Fibroblast of mammary gland (primary cell): ENCODE measurements around the gene TBC1D30.

Experiments used
- DNase-seq: peaks from one replicate; pipeline ENCODE4 v3.0.0-alpha.2; 2010; ENCODE audit warnings: low read depth
- H3K4me3 ChIP-seq: 2 replicates; pipeline ENCODE4 v1.5.1; 2011; ENCODE audit warnings: low read depth, mild to moderate bottlenecking, low read length, moderate library complexity; ENCODE audit not compliant: control insufficient read depth
- CTCF ChIP-seq: conservative IDR thresholded peaks from 2 replicates; pipeline ENCODE4 v1.5.1; 2011; ENCODE audit warnings: low read depth, low read length, inconsistent platforms; ENCODE audit not compliant: control insufficient read depth, insufficient read depth

TBC1D30 gene

DNA sequence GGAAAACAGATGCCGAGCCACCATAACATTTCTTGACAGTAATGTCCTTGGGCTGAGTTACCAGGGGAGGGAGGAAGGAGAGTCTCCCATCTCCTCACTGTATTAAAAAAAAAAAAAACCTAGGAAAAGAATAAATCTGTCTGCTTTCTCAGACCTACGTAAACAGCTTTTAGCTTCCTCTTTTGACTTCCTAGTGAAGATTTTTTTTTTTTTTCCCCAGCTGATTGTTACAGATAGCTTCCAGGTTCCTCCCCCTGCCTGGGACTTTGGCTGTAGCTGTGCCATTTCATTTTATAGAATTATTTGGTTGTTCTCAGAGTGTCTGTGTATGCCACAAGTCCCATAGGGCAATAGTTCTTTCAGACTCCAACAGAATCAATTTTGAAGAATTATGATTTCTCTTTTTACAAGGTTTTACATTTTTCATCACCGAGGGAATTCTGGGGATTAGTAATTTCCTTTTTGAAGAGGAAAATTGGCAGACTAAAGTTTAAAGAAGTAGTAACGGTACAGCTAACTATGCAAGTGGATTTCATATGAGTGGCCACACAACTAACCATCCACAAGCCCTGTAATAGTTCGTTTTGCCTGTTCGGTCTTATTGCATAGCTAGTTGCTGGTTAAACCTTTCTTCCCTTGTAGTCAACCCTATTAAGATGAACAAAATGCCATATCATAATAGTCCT lies 42.1 kb upstream of the TBC1D30 start:
- no peak for DNase-seq
- no peak for TF ChIP-seq CTCF
- no peak overlapping the region for H3K4me3 ChIP-seq

DNA sequence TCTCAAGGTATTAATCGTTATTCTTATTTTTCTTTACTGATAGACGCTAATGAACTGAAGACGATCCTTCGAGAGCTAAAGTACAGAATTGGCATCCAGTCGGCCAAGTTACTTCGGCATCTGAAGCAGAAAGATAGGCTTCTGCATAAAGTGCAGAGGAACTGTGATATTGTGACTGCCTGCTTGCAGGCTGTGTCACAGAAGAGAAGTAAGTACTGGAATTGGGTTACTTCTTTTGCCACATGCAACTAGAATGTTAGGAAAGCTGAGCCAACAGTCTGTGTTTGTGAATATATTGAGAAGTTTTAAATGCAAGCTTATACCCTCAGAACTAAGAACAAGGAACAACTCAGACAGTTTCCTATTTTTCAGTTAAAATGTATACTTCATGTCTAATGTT lies 38.6 kb upstream of the TBC1D30 start:
- no peak for DNase-seq
- TF ChIP-seq CTCF, result no peak
- H3K4me3 ChIP-seq, result no peak overlapping the region

- DNase-seq, result no peak
- TF ChIP-seq CTCF, result no peak
- H3K4me3 ChIP-seq, result no peak overlapping the region
Measured at GRCh38 chr12:64790166-64790565, 34.3 kb upstream of the TBC1D30 start.

- TF ChIP-seq CTCF, result no peak
- DNase-seq, result no peak
- H3K4me3 ChIP-seq, result no peak overlapping the region
Measured at GRCh38 chr12:64791036-64791435, 33.4 kb upstream of the TBC1D30 start.

- no peak overlapping the region for H3K4me3 ChIP-seq
- no peak for DNase-seq
- no peak for TF ChIP-seq CTCF
Measured at GRCh38 chr12:64792128-64792527, 32.3 kb upstream of the TBC1D30 start.

- TF ChIP-seq CTCF, result no peak
- no peak overlapping the region for H3K4me3 ChIP-seq
- no peak for DNase-seq
Measured at GRCh38 chr12:64793610-64794009, 30.8 kb upstream of the TBC1D30 start.

DNA sequence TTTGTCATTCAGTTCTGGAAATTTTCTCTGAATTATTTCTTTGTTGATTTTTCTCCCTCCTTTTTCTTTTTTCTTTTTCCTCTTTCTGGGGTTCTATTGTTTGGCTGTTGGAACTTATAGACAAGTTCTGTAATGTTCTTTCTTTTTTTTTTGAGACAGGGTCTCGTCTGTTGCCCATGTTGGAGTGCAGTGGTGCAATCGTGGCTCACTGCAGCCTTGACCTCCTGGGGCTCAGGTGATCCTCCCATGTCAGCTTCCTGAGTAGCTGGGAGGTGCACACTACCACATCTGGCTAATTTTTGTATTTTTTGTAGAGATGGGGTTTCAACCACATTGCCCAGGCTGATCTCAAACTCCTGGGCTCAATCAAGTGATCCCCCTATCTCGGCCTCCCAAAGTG lies 30.1 kb upstream of the TBC1D30 start:
- no peak for TF ChIP-seq CTCF
- no peak overlapping the region for H3K4me3 ChIP-seq
- no peak for DNase-seq
